Liver (tissue), 9 donors: Measurements from ENCODE around the gene ZNF493. TPM values are rescaled to one million over a fixed set of nuclear protein-coding genes. Genes with fewer than 3 reads are reported as not detected.
A peak's percentile ranks its signal among the peaks of the same experiment; 100 is the strongest.

Experiments used
- DNase-seq: peaks from one replicate; pipeline ENCODE4 v3.0.0-alpha.2; 2017; ENCODE audit warnings: low spot score
- H3K27ac ChIP-seq, 2 donors: one replicate each; pipeline ENCODE4 v1.7.0; 2013; ENCODE audit warnings: inconsistent platforms in 2 of 2, low read length in 2 of 2, control low read depth in 1 of 2, low read depth in 1 of 2, mild to moderate bottlenecking in 1 of 2
- H3K27me3 ChIP-seq, 4 donors: one replicate each; pipeline versions ENCODE4 v1.6.1 to v1.7.0; 2013; ENCODE audit warnings: low read length in 3 of 4, inconsistent platforms in 1 of 4, mild to moderate bottlenecking in 1 of 4, moderate library complexity in 1 of 4; ENCODE audit not compliant: control insufficient read depth in 4 of 4, insufficient read depth in 4 of 4
- H3K36me3 ChIP-seq, 4 donors: one replicate each; pipeline versions ENCODE4 v1.6.1 to v1.7.0; 2013; ENCODE audit warnings: low read length in 3 of 4, mild to moderate bottlenecking in 3 of 4, low read depth in 1 of 4, moderate library complexity in 1 of 4; ENCODE audit not compliant: control insufficient read depth in 4 of 4, insufficient read depth in 3 of 4
- H3K4me1 ChIP-seq, 4 donors: one replicate each; pipeline versions ENCODE4 v1.6.1 to v1.7.0; 2013; ENCODE audit warnings: low read length in 3 of 4, mild to moderate bottlenecking in 3 of 4, moderate library complexity in 1 of 4; ENCODE audit not compliant: control insufficient read depth in 4 of 4, insufficient read depth in 4 of 4
- H3K4me3 ChIP-seq, 3 donors: one replicate each; pipeline versions ENCODE4 v1.6.1 to v1.7.0; 2013; ENCODE audit warnings: low read length in 3 of 3, control low read depth in 1 of 3, low read depth in 1 of 3, mild to moderate bottlenecking in 1 of 3
- H3K9ac ChIP-seq, 2 donors: one replicate each; pipeline ENCODE4 v1.7.0; 2013; ENCODE audit warnings: low read length in 2 of 2, mild to moderate bottlenecking in 2 of 2, moderate library complexity in 2 of 2, control low read depth in 1 of 2, low read depth in 1 of 2
- H3K9me3 ChIP-seq, 4 donors: one replicate each; pipeline versions ENCODE4 v1.6.1 to v1.7.0; 2013; ENCODE audit warnings: low read length in 3 of 4; ENCODE audit not compliant: control insufficient read depth in 4 of 4
- CTCF ChIP-seq: fragments of 150-350 bp; IDR thresholded peaks from 2 replicates; pipeline ENCODE4 v1.5.1; 2017; ENCODE audit warnings: improper control_type of control experiment, low read depth, low read length; ENCODE audit not compliant: missing input control
- FOXA1 ChIP-seq: IDR thresholded peaks from 2 replicates; pipeline ENCODE4 v1.6.1; 2016; ENCODE audit warnings: antibody characterized with exemption
- FOXA2 ChIP-seq: IDR thresholded peaks from 2 replicates; pipeline ENCODE4 v1.6.1; 2016; ENCODE audit warnings: antibody characterized with exemption
- GABPA ChIP-seq, 2 donors: IDR thresholded peaks in 1 of 2; conservative IDR thresholded peaks in 1 of 2; 2 replicates each; pipeline ENCODE4 v1.6.1; 2016; ENCODE audit warnings: antibody characterized with exemption in 2 of 2, mild to moderate bottlenecking in 1 of 2, moderate library complexity in 1 of 2
- HNF4G ChIP-seq: IDR thresholded peaks from 2 replicates; pipeline ENCODE4 v1.6.1; 2016; ENCODE audit warnings: antibody characterized with exemption
- JUND ChIP-seq, 2 donors: IDR thresholded peaks; 2 replicates each; pipeline ENCODE4 v1.6.1; 2016; ENCODE audit warnings: antibody characterized with exemption in 2 of 2
- MAX ChIP-seq: IDR thresholded peaks from 2 replicates; pipeline ENCODE4 v1.6.1; 2016; ENCODE audit warnings: antibody characterized with exemption
- RAD21 ChIP-seq, 2 donors: IDR thresholded peaks; 2 replicates each; pipeline ENCODE4 v1.6.1; 2016; ENCODE audit warnings: antibody characterized with exemption in 2 of 2, mild to moderate bottlenecking in 2 of 2
- RXRA ChIP-seq, 2 donors: IDR thresholded peaks; 2 replicates each; pipeline ENCODE4 v1.6.1; 2017 to 2018; ENCODE audit warnings: antibody characterized with exemption in 2 of 2, mild to moderate bottlenecking in 1 of 2
- SP1 ChIP-seq: IDR thresholded peaks from 2 replicates; pipeline ENCODE4 v1.6.1; 2018; ENCODE audit warnings: antibody characterized with exemption, mild to moderate bottlenecking
- WGBS: extraction: QIAGEN DNeasy Blood & Tissue Kit; methylation state at CpG from one replicate; pipeline ENCODE4 v1.1.7; 2013; 5-methylcytosine and 5-hydroxymethylcytosine counted together
- polyA plus RNA-seq, 2 donors: library from polyadenylated mRNA; stranded (reverse) in 1 of 2; unstranded in 1 of 2; fragments of 200-250 nt in 1 of 2; fragments of >200 nt in 1 of 2; fragmentation: Nextera tagmentation in 1 of 2; extraction: Ambion mirVana in 1 of 2; gene quantifications; one replicate each; pipeline versions ENCODE4 v1.2.1 to v1.2.3, GENCODE V29; 2013 to 2015
- total RNA-seq, 2 donors: library from RNA; depleted of rRNA; stranded (reverse); fragments of >200 nt; gene quantifications; one replicate each; pipeline ENCODE4 v1.2.3, GENCODE V29; 2014
- TF ChIP-seq, protein P1 (sequence below): IDR thresholded peaks from 2 replicates; pipeline ENCODE4 v1.6.1; 2016; ENCODE audit warnings: antibody characterized with exemption
- TF ChIP-seq, protein P2 (sequence below): IDR thresholded peaks from 2 replicates; pipeline ENCODE4 v1.6.1; 2016; ENCODE audit warnings: antibody characterized with exemption
- donor health status: healthy.
- donor health status: healthy.
- donor health status: healthy.
- donor health status: healthy.
- donor health status: healthy.

Gene ZNF493
- total and polyA plus RNA-seq, 4 donors: 1.2 to 15.4 (median 9.6) TPM

DNA sequence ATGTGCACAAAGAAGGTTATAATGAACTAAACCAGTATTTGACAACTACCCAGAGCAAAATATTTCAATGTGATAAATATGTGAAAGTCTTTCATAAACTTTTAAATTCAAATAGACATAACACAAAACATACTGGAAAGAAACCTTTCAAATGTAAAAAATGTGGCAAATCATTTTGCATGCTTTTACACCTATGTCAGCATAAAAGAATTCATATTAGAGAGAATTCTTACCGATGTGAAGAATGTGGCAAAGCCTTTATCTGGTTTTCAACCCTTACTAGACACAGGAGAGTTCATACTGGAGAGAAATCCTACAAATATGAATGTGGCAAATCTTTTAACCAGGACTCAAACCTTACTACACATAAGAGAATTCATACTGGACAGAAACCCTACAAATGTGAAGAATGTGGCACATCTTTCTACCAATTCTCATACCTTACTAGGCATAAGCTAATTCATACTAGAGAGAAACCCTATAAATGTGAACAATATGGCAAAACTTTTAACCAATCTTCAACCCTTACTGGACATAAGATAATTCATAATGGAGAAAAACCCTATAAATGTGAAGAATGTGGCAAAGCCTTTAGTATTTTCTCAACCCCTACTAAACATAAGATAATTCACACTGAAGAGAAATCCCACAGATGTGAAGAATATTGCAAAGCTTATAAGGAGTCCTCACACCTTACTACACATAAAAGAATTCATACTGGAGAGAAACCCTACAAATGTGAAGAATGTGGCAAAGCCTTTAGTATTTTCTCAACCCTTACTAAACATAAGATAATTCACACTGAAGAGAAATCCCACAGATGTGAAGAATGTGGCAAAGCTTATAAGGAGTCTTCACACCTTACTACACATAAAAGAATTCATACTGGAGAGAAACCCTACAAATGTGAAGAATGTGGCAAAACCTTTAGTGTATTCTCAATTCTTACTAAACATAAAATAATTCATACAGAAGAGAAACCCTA is 26.4 kb downstream of the ZNF493 start (continued):
- no peak for TF ChIP-seq GABPA (IDR thresholded peaks at IDR 0.05 in 1 of 2, conservative IDR thresholded peaks at IDR 0.05 in 1 of 2)
- no peak for TF ChIP-seq CTCF
- no peak for TF ChIP-seq JUND (IDR thresholded peaks at IDR 0.05)

DNA sequence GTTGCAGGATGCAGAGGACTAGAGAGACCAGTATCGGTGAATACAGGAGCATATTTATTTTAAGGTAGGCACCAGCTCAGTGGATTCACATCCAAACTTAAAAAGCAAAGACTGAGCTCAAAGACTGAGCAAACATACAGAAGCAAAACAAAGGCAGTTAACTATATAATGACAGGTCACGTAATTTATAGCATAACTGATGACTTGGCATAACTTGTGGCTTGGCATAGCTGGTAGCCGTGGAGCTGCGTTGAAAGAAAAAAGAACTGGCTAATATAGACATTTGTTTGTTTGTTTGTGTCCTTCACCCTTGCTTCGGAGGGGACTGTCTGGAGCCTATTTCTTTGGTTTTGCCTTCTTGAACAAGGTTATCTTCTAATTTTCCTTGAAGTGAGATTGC is 33.7 kb downstream of the ZNF493 start:
- no peak overlapping the region for H3K27ac ChIP-seq
- no peak for DNase-seq
- no peak overlapping the region for H3K9ac ChIP-seq
- H3K4me3 ChIP-seq: no peak overlapping the region
- 81% methylated on average over 5 of the region's 5 CpGs for WGBS
- H3K27me3 ChIP-seq: no peaks in the 10 kb centered on the region
- H3K36me3 ChIP-seq: no peaks in the 10 kb centered on the region
- no peaks in the 10 kb centered on the region for H3K4me1 ChIP-seq
- TF ChIP-seq FOXA2 (no peak), GABPA (IDR thresholded peaks at IDR 0.05 in 1 of 2, conservative IDR thresholded peaks at IDR 0.05 in 1 of 2) (no peak), JUND (IDR thresholded peaks at IDR 0.05) (no peak), HNF4G (no peak), RAD21 (IDR thresholded peaks at IDR 0.05) (no peak), FOXA1 (no peak), RXRA (IDR thresholded peaks at IDR 0.05) (no peak), MAX (no peak)
- TF ChIP-seq, protein P1, sequence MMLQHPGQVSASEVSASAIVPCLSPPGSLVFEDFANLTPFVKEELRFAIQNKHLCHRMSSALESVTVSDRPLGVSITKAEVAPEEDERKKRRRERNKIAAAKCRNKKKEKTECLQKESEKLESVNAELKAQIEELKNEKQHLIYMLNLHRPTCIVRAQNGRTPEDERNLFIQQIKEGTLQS: no peak
- TF ChIP-seq, protein P2, sequence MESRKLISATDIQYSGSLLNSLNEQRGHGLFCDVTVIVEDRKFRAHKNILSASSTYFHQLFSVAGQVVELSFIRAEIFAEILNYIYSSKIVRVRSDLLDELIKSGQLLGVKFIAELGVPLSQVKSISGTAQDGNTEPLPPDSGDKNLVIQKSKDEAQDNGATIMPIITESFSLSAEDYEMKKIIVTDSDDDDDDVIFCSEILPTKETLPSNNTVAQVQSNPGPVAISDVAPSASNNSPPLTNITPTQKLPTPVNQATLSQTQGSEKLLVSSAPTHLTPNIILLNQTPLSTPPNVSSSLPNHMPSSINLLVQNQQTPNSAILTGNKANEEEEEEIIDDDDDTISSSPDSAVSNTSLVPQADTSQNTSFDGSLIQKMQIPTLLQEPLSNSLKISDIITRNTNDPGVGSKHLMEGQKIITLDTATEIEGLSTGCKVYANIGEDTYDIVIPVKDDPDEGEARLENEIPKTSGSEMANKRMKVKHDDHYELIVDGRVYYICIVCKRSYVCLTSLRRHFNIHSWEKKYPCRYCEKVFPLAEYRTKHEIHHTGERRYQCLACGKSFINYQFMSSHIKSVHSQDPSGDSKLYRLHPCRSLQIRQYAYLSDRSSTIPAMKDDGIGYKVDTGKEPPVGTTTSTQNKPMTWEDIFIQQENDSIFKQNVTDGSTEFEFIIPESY: no peak
- peaks cover 15 to 67% (median 23%) of the 10 kb centered on the region in 4 donors for H3K9me3 ChIP-seq

- 68% methylated on average over 2 of the region's 2 CpGs for WGBS
- Histone ChIP-seq H3K27me3 (no peaks in the 10 kb centered on the region), H3K36me3 (no peaks in the 10 kb centered on the region), H3K27ac (no peak overlapping the region), H3K9ac (no peak overlapping the region), H3K9me3 (peaks cover 24 to 65% (median 32%) of the 10 kb centered on the region in 4 donors), H3K4me3 (peak overlapping the region in 2 of 3 donors; percentile 14 to 49), H3K4me1 (no peaks in the 10 kb centered on the region)
- TF ChIP-seq, protein P1: no peak
- no peak for TF ChIP-seq RXRA (IDR thresholded peaks at IDR 0.05)
- no peak for TF ChIP-seq GABPA (IDR thresholded peaks at IDR 0.05 in 1 of 2, conservative IDR thresholded peaks at IDR 0.05 in 1 of 2)
- TF ChIP-seq, protein P2: no peak
- no peak for TF ChIP-seq RAD21 (IDR thresholded peaks at IDR 0.05)
- no peak for TF ChIP-seq FOXA1
- no peak for TF ChIP-seq CTCF
- no peak for TF ChIP-seq SP1
- TF ChIP-seq JUND (IDR thresholded peaks at IDR 0.05): no peak
- DNase-seq: no peak
Observed at GRCh38 chr19:21432590-21432989, 35.7 kb downstream of the ZNF493 start.
